HepG2 (cell line): Measurements from ENCODE around the gene MGLL. TPM values are rescaled to one million over a fixed set of nuclear protein-coding genes. Genes with fewer than 3 reads are reported as not detected.

ENCODE experiments used
- ATAC-seq: fragments of 200-7000 bp; cut with Tn5 transposase; 3 replicates; pipeline ENCODE4 v1.9.1; 2020; ENCODE audit warnings: mild to moderate bottlenecking, moderate library complexity
- BruUV-seq: library from RNA; stranded (reverse); fragments of 400-500 nt; replicated peaks from 2 replicates; lab custom pipeline; 2021; lab: Mats Ljungman, UMichigan
- CTCF ChIA-PET: fragments of 300-600 bp; formaldehyde crosslinking; extraction: SDS; loops from one replicate; lab custom pipeline; 2021; ENCODE audit warnings: low total read pairs, inconsistent platforms, low intra/inter-chr PET ratio; lab: Yijun Ruan, JAX
- POLR2A ChIA-PET: fragments of 350-600 bp; sonication (Branson Sonifier 250); formaldehyde crosslinking; loops from one replicate; lab custom pipeline; 2020; ENCODE audit warnings: antibody characterized with exemption, inconsistent platforms; lab: Yijun Ruan, JAX
- DNase-seq: peaks from one replicate; pipeline ENCODE4 v3.0.0-alpha.2; 2015; ENCODE audit warnings: low spot score
- FAIRE-seq: peaks from 3 replicates; lab custom pipeline; 2011; peaks lifted over from hg19 to GRCh38; lab: Jason Lieb, UNC
- H2AFZ ChIP-seq: one replicate; pipeline ENCODE4 v1.6.1; 2011; ENCODE audit warnings: low read length, inconsistent platforms
- H3K27ac ChIP-seq: fragments of 300-600 bp; 3 replicates; pipeline ENCODE4 v1.8.0; 2011; ENCODE audit warnings: mixed run types, mild to moderate bottlenecking, mixed read lengths, low read length, inconsistent platforms; ENCODE audit not compliant: insufficient read depth; ENCODE audit errors: extremely low read length
- H3K27me3 ChIP-seq, 2 experiments: fragments of 200-600 bp in 1 of 2; 2 replicates in 1 of 2; 3 replicates in 1 of 2; pipeline versions ENCODE4 v1.6.0 to v1.8.0; 2011; ENCODE audit warnings: low read length in 2 of 2, mild to moderate bottlenecking in 2 of 2, moderate library complexity in 2 of 2, inconsistent platforms in 1 of 2; ENCODE audit not compliant: insufficient read depth in 2 of 2, control insufficient read depth in 1 of 2
- H3K36me3 ChIP-seq, 2 experiments: fragments of 200-600 bp in 1 of 2; replicated peaks in 1 of 2; 2 replicates in 1 of 2; 3 replicates in 1 of 2; pipeline versions ENCODE4 v1.5.1 to v1.8.0; 2011; ENCODE audit warnings: low read length in 2 of 2, inconsistent platforms in 1 of 2; ENCODE audit not compliant: insufficient read depth in 2 of 2, control insufficient read depth in 1 of 2
- H3K4me1 ChIP-seq: 2 replicates; pipeline ENCODE4 v1.5.1; 2012; ENCODE audit warnings: low read length, inconsistent platforms; ENCODE audit not compliant: insufficient read depth
- H3K4me2 ChIP-seq: 2 replicates; pipeline ENCODE4 v1.6.0; 2011; ENCODE audit warnings: low read depth, low read length, inconsistent platforms
- H3K4me3 ChIP-seq, 3 experiments: fragments of 200-600 bp in 1 of 3; sonication (generic), shearing (Covaris generic) in 1 of 3; replicated peaks in 1 of 3; 2 replicates each; pipeline ENCODE4 v1.5.1; 2011 to 2016; ENCODE audit warnings: low read length in 3 of 3, inconsistent platforms in 2 of 3, low read depth in 2 of 3, mild to moderate bottlenecking in 2 of 3, control low read depth in 1 of 3, mixed read lengths in 1 of 3; ENCODE audit not compliant: insufficient read depth in 1 of 3
- H3K79me2 ChIP-seq: one replicate; pipeline ENCODE4 v1.6.1; 2011; ENCODE audit warnings: low read length, inconsistent platforms; ENCODE audit not compliant: insufficient read depth
- H3K9ac ChIP-seq: 2 replicates; pipeline ENCODE4 v1.6.0; 2011; ENCODE audit warnings: mild to moderate bottlenecking, low read depth, low read length, inconsistent platforms; ENCODE audit not compliant: insufficient read depth
- H3K9me3 ChIP-seq: 2 replicates; pipeline ENCODE4 v1.5.1; 2012; ENCODE audit warnings: mild to moderate bottlenecking, low read length
- H4K20me1 ChIP-seq: 2 replicates; pipeline ENCODE4 v1.6.0; 2011; ENCODE audit warnings: inconsistent platforms, mild to moderate bottlenecking, low read length, moderate library complexity; ENCODE audit not compliant: insufficient read depth
- SNAPC4 ChIP-seq: sonication (generic); formaldehyde crosslinking; IDR thresholded peaks from 2 replicates; pipeline ENCODE4 v1.4.0; 2020; ENCODE audit warnings: mild to moderate bottlenecking, missing genetic modification reagents
- WGBS: methylation state at CpG from one replicate; pipeline ENCODE4 v1.1.6; 2017; ENCODE audit warnings: low lambda C conversion rate; 5-methylcytosine and 5-hydroxymethylcytosine counted together
- in situ Hi-C: cut with HindIII; loops from 2 replicates; pipeline ENCODE4 v1.10.0; 2017; ENCODE audit warnings: low pct_unique_long_range_greater_than_20kb; ENCODE audit not compliant: extremely low pct_ligation_motif_present
- intact Hi-C: fragments of 100-400 bp; cut with micrococcal nuclease; formaldehyde crosslinking; loops from one replicate; pipeline ENCODE4 v1.10.0; 2022; ENCODE audit not compliant: unreplicated experiment
- polyA plus RNA-seq, 8 experiments: library from polyadenylated mRNA; depleted of rRNA in 3 of 8; stranded (reverse) in 7 of 8; unstranded in 1 of 8; fragments of >200 nt; fragmentation: Illumina TruSeq in 4 of 8; extraction: Trizol in 4 of 8; gene quantifications; 2 replicates each; pipeline versions ENCODE4 v1.2.1 to v1.2.3, GENCODE V29; 2011 to 2016; ENCODE audit warnings: low read depth in 4 of 8, missing spikeins in 1 of 8, mixed read lengths in 1 of 8; ENCODE audit not compliant: insufficient read depth in 1 of 8
- total RNA-seq, 5 experiments: library from RNA; depleted of rRNA; stranded (reverse); fragments of >200 nt; fragmentation: Illumina TruSeq; extraction: Trizol; gene quantifications; 2 replicates each; pipeline ENCODE4 v1.2.3, GENCODE V29; 2016; ENCODE audit warnings: low read depth in 1 of 5
- TF ChIP-seq, protein P1 (sequence below): sonication (generic); formaldehyde crosslinking; conservative IDR thresholded peaks from 2 replicates; pipeline ENCODE4 v1.4.0; 2020; ENCODE audit warnings: missing genetic modification reagents

MGLL gene
- total and polyA plus RNA-seq, 2 of the 13 experiments (the other 11 are each of a cell fraction or from before 2014, with no cell fraction given): not detected

DNA sequence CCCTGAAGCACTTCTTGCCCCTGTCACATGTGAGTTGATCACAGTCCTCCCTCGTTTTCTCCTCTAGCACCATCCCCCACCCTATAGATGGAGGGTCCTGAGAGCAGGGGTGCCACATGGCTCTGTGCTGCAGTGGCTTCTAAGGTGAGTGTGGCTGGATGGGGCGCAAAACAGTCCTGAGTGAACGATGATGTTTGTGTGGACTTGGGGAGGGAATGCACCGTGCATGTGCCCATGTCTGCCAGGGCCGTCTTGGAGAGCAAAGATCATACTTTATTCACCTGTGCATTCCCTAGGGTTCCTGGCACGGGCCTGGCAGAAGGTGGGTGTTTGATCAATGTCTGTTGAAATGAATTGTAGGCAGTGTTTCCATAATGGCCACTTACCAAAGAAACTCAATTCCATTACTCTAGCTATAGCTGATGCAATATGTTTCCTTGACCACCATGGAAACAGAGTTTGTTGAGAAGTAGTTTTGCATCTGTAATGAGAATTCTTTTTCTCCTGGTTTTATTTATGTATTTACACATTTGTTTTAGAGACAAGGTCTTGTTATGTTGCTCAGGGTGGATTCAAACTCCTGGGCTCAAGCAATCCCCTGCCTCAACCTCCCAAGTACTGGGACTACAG is 91.5 kb downstream of the MGLL start:
- in situ Hi-C loops (no loop called here), intact Hi-C loops (no loop called here)
- POLR2A ChIA-PET: no interaction called here
- no peaks in the 10 kb centered on the region for H4K20me1 ChIP-seq
- no peak overlapping the region for H3K4me3 ChIP-seq
- FAIRE-seq (no peak), DNase-seq (no peak), ATAC-seq (no peak)
- no peaks in the 10 kb centered on the region for H3K4me1 ChIP-seq
- H3K9ac ChIP-seq: no peak overlapping the region
- no peak overlapping the region for H2AFZ ChIP-seq
- CTCF ChIA-PET: no interaction called here
- BruUV-seq: no TSS peak
- H3K36me3 ChIP-seq: no peaks in the 10 kb centered on the region
- 15% methylated on average over 5 of the region's 6 CpGs for WGBS
- no peaks in the 10 kb centered on the region for H3K9me3 ChIP-seq
- H3K79me2 ChIP-seq: no peaks in the 10 kb centered on the region
- peaks cover 2 to 24% of the 10 kb centered on the region in 2 experiments; a peak in 4 of 5 replicates for H3K27me3 ChIP-seq
- no peak overlapping the region for H3K4me2 ChIP-seq
- no peak for TF ChIP-seq SNAPC4
- TF ChIP-seq, protein P1, sequence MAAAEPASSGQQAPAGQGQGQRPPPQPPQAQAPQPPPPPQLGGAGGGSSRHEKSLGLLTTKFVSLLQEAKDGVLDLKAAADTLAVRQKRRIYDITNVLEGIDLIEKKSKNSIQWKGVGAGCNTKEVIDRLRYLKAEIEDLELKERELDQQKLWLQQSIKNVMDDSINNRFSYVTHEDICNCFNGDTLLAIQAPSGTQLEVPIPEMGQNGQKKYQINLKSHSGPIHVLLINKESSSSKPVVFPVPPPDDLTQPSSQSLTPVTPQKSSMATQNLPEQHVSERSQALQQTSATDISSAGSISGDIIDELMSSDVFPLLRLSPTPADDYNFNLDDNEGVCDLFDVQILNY (CRISPR knock-in tag): no peak
- H3K27ac ChIP-seq: no peak overlapping the region
